ENCODE measurements around the gene UMODL1.

UMODL1 gene

GRCh38 chr21:42080788-42081083, 9.6 kb downstream of the UMODL1 start:
- no peak for DNase-seq

- no peak for DNase-seq
These were observed 10.0 kb downstream of the UMODL1 start for GRCh38 chr21:42081138-42081537.

GRCh38 chr21:42081931-42082381, 10.8 kb downstream of the UMODL1 start:
- no peak for DNase-seq

GRCh38 chr21:42082501-42083360, 11.6 kb downstream of the UMODL1 start:
- DNase-seq, result no peak

GRCh38 chr21:42083361-42083690, 12.2 kb downstream of the UMODL1 start:
- DNase-seq, result no peak

- no peak for DNase-seq
These were observed 13.0 kb downstream of the UMODL1 start for GRCh38 chr21:42084079-42084478.

- DNase-seq, result no peak
These were observed 14.3 kb downstream of the UMODL1 start for GRCh38 chr21:42085246-42086077.

- no peak for DNase-seq
These were observed 15.9 kb downstream of the UMODL1 start for GRCh38 chr21:42086969-42087368.

GRCh38 chr21:42088148-42088547, 17.0 kb downstream of the UMODL1 start:
- DNase-seq, result no peak

- no peak for DNase-seq
These were observed 17.5 kb downstream of the UMODL1 start for GRCh38 chr21:42088658-42089057.

- DNase-seq, result no peak
These were observed 18.0 kb downstream of the UMODL1 start for GRCh38 chr21:42089093-42089631.

- DNase-seq, result no peak
These were observed 18.7 kb downstream of the UMODL1 start for GRCh38 chr21:42089665-42090310.

- DNase-seq, result no peak
These were observed 20.9 kb downstream of the UMODL1 start for GRCh38 chr21:42091899-42092508.

GRCh38 chr21:42092771-42093170, 21.7 kb downstream of the UMODL1 start:
- no peak for DNase-seq

GRCh38 chr21:42093186-42093585, 22.1 kb downstream of the UMODL1 start:
- no peak for DNase-seq

- DNase-seq, result no peak
These were observed 22.9 kb downstream of the UMODL1 start for GRCh38 chr21:42093991-42094421.

GRCh38 chr21:42094811-42095210, 23.7 kb downstream of the UMODL1 start:
- no peak for DNase-seq

- no peak for DNase-seq
These were observed 24.5 kb downstream of the UMODL1 start for GRCh38 chr21:42095581-42095980.

GRCh38 chr21:42096566-42096965, 25.4 kb downstream of the UMODL1 start:
- DNase-seq, result no peak

- no peak for DNase-seq
These were observed 26.2 kb downstream of the UMODL1 start for GRCh38 chr21:42097274-42097673.

GRCh38 chr21:42097860-42098454, 26.8 kb downstream of the UMODL1 start:
- no peak for DNase-seq

- DNase-seq, result no peak
These were observed 27.9 kb downstream of the UMODL1 start for GRCh38 chr21:42098957-42099505.

All from NCI-H1436 (cell line).